AG20443 (cell line): Measurements from ENCODE around the gene RPN2.
"Not testable (repeated sequence)": the region's sequence is repeated elsewhere in the genome, so short reads cannot be mapped to it uniquely, and the experiment has no call there.

ENCODE experiments used
- DNase-seq: peaks from one replicate; pipeline ENCODE4 v3.0.0; 2012; ENCODE audit warnings: low spot score, mixed read lengths

The RPN2 gene

DNA sequence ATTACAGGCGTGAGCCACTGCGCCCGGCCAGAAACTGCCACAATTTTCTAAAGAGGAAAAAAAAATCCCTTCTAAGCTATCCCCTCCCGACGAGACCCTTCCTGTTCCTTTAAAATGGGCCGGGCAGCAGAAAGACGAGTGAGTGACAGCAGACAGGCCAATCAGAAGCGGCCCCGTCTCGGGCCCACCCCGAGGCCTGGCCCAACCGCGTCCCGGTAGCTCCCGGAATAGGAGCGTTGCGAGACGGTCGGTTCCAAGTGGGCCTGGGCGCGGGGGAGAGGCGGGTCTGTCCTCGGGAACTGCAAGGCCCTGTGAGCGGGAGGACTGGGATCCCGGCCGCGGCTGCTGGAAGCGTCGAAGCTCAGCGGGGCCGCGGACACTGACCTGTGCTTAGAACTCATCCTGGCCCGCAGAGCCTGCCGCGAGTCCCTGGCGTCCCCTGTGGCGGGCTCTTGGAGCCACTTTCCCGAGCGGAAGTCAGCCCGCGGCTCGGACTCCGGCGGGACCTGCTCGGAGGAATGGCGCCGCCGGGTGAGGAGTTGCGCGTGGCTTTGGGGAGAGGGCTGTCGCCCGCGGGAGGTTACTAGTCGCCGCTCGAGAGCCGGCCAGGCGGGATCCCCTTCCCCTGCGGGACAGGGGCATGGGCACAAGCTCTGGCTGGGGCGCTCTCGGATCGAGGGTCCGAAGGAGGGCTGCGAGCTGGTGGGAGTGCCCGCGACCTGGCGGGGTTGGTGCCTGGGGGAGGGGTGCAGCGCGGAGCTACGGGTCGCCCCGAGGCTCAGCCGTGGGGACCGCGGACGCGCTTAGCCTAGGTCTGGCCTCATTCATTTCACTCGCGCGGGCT, at the start of gene RPN2, which contains the start of gene MROH8:
RPN2 (plus strand) TSS at position 492 of the 844 bp plus-strand sequence; CDS start at position 519, 27 bp downstream.
MROH8 (minus strand) TSS at position 710 of the 844 bp plus-strand sequence.
- peak; percentile 97 for DNase-seq

DNA sequence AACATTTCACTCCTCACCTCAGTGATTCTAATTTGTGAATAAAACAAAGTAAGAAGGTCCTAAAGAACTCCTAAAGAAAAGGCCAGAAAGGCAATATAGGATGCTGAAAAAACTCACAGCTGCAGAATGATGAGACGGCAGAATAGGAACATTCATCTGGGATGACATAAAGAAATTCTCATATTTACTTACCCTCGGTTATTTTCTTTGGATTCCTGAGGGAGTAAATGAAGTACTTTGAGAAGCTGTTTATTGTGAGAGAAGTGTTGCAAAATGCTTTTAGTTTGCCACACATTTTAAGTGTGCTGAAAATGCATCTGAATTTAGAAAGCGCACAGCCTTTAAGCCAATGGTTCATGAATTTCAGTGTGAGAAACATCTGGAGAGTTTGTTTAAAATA, 47.6 kb upstream of the RPN2 start:
- DNase-seq = no peak

DNA sequence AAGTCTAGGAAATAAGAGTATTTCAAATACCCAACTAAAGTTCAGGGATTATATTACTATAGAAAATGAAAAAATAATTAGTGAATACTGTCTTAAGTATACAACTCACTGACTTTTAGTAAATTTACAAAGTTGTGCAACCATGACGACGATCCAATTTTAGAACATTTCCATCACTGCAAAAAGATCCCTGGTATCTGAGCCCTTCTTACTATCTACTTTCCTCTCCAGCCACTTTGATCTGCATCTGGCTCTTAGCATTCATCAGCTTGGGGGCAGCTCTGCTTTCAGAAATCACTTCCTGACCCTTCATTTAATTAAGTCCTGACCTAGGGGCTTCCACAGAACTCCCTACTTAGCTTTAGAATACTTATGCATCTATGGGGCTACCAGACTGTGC, 45.2 kb upstream of the RPN2 start:
- no peak for DNase-seq

DNA sequence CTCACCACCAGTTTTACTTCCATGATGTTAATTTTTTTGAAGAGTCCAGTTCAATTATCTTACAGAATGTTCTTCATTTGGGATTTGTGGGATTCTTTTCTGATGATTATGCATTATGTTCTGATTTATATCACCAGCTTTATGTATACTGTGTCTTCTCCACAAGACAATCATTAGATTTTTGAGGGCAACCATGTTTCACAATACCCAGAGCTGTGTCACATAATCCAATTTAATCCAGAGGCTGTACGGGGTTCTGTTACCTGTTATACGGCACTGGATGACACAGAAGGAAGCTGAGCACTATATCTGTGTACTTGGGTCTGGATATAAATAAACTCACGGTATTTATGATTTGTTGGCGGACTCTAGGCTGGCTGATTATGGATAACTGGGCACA, 41.6 kb upstream of the RPN2 start:
- no peak for DNase-seq

DNA sequence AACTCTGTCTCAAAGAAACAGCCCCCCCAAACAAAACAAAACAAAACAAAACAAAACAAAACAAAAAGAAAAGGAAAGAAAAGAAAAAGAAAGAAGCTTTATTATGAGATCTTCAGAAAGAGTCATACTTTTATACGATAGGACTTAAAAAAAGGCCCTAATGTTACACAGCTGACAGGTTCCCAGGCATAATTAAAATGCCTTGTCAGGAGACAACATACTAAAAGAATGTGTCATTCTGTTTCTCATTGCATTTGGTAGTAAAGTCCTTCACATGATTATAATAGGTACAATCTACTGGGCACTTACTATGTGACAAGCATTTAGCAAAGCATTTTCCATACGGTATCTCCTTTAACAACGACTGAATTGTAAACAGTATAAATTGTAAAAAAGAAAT, 36.4 kb upstream of the RPN2 start:
- DNase-seq = no peak

DNA sequence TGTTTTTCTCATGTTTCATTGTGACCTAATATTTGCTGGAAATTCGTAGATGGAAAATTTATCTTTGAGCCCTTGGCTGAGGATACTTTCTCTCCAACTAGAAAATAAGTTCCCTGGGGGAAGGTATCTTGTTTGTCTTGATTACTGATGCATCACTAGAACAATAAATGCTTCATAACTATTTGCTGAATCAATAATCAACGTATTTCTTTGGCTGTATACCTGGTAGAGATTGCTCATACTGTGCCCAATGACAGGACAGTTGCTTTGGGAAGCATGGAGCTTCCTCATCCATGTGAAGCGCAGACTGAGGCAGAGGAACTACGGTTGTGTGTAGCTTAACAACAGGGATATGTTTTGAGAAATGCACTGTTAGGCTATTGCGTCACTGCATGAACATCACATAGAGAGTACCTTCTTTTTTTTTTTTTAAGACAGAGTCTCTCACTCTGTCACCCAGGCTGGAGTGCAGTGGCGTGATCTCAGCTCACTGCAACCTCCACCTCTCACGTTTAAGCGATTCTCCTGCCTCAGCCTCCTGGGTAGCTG, 34.2 kb upstream of the RPN2 start:
- DNase-seq = no peak

DNA sequence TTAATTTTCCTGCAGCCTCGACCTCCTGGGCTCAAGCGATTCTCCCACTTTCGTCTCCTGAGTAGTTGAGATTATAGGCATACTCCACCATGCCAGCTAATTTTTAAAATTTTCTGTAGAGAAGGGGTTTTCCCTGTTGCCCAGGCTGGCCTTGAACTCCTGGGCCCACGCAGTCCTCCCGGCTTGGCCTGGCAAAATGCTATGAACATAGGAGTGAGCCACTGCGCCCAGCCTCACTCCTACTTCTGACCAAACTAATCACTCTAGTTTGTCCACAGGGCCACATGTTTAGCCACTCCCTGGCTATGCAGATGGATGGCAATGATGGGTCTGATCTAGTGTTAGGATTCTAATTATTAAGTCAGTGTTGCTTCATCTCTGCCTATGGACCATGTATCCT, 31.9 kb upstream of the RPN2 start:
- DNase-seq = no peak

DNA sequence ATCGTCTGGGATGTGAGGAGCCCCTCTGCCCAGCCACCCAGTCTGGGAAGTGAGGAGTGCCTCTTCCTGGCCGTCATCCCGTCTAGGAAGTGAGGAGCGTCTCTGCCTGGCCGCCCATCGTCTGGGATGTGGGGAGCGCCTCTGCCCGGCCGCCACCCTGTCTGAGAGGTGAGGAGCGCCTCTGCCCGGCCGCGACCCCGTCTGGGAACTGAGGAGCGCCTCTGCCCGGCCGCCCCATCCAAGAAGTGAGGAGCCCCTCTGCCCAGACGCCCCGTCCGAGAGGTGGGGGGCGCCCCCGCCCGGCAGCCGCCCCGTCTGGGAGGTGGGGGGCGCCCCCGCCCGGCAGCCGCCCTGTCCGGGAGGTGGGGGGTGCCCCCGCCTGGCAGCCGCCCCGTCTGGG, 28.3 kb upstream of the RPN2 start:
- not testable (repeated sequence) for DNase-seq

DNA sequence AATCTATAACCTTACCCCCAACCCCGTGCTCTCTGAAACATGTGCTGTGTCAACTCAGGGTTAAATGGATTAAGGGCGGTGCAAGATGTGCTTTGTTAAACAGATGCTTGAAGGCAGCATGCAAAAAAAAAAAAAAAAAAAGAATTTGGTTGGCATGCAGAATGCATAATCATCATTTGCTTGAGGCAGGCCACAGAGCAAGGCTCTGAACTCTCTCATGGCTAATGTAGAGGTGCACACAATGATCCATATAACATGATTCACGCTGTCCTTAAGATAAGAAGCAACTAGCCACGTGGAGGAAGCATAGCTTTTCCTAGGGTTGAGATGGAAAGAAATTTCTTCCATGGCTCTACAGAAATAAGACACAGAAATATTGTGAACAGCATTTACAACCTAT, 27.6 kb upstream of the RPN2 start:
- no peak for DNase-seq

DNA sequence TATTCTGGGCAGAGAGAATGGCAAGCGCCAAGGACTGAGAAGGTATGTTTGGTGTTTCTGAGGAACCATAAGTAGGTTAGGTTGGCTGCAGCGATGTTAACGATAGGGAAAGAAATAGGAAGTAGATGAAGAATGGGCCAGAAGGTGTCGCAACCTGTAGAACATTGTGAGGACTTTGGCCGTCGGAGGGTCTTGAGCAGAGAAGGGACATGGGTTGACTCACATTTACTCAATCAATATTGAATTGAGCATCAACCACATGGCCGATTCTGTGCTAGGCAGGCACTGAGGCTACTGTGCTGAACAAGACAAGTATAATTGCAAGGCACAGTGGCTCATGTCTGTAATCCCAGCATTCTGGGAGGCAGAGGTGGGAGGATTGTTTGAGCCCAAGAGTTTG, 26.8 kb upstream of the RPN2 start:
- no peak for DNase-seq

DNA sequence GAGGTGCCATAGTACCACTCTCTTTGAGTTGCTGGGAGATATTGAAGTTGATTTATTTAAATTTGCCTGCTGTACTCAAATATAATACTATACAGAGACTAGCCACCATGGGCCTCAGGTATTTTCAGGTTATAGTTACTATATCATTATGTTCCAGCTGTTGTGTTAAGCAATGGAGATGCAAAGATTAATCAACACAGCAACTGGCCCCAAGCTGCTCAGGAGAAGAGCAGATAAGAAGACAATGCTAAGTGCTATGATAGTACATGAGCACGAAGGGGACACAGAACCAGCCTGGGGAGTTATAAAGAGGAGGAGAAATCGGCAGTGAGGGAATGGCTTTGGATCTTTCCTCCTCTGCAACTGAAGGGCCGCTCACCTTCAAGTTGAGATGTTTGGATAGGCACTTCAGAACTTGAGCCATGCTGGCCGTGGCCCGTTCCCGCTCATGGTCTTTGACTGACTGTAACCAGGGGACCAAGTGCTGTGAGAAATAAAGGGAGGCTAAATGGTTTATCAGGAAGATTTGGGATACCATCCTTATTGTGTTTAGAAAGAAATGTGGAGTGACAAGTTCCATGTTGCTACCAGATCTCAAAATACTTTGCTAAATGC, 24.3 kb upstream of the RPN2 start:
- DNase-seq = no peak

DNA sequence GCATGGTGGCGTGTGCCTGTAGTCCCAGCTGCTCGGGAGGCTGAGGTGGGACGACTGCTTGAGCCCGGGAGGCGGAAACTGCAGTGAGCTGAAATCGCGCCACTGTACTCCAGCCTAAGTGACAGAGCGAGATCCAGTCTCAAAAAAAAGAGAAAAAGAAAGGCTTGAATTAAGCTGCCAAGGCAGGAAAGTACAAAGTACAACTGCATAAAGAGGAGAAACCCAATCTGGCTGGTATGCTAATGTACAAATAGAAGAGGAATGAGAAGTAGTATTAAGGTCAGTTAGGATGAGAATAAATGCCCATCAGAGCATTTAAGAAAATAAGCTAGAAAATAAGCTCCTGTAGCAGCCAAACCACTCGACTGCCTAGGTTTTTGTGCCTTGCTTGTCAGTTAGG, 23.1 kb upstream of the RPN2 start:
- DNase-seq = no peak

DNA sequence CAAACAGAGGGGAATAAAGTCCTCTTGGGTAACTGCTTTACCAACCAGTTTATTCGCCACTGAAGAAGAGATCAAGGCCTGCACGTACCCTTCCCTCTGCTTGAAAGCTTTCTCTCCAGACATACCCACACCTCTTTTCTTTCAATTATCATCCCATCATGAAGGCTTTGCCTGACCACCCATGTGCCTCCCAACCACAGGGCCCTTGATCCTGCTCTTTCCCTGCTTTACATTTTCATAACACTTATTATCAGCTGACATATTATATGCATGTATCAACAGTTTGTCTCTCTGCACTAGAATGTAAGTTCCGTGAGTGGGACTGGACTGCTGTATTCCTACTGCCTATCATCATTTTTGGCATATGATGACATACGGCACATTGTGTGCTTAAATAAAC, 20.9 kb upstream of the RPN2 start:
- DNase-seq = no peak

DNA sequence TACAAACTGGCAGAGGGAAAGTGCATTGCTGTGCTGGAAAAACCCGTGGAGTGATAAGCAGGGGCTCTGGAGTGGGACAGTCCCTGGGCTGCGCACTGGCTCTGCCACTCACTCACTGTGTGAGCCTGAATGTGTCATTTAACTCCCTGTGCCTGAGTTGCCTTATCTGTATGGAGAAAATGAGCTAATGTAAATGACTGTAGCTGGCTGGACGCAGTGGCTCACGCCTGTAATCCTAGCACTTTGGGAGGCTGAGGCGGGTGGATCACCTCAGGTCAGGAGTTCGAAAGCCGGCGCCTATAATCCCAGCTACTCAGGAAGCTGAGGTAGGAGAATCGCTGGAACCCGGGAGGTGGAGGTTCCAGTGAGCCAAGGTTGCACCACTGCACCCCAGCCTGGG, 18.4 kb upstream of the RPN2 start:
- DNase-seq = no peak

DNA sequence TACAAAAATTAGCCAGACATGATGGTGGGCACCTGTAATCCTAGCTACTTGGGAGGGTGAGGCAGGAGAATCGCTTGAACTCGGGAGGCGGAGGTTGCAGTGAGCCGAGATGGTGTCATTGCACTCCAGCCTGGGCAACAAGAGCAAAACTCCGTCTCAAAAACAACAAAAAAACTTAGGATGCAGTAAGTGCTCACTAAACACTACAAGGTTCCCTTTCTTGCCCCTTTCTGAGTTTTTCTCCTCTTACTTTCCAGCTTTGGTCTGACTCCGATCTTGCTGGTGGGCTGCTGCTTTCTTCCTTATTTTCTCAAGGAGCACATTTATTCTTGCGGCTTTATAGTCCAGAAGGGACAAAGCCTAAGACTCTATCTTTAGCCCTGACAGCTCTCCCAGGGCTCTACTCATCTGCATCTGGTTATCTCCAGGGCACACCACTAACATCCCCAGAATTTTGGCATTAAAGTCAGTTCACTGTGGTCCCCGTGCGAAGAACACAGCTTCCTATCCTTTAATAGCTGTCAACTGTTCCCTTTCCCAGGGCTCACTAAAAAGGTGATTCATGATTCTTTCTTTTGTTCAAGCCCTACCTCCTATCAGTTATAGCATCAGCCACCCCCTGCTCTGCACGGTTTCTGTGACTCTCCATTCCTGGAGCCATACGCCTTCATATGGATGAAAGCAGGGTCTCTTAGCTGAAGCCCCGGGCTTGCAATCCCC, 17.1 kb upstream of the RPN2 start:
- peak; percentile 31 for DNase-seq

DNA sequence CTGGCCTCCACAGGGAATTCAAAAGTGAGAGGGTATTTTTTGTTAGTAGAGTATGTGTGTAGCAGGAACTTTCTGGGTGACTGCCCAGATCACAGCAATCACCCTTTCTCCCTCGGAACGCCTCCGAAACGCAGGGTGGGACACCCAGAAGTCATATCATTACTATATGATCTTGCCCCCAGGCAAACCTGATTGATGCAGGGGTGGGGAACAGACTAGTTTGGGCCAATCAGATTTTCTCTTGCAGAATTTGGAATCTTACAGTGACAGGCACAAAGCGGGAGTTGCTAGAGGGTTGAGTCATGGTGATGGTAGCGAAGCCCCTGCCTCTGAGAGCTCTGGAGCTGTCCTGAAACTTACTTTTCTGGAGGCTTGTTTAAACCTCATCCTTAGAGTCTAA, 16.5 kb upstream of the RPN2 start:
- DNase-seq = no peak

DNA sequence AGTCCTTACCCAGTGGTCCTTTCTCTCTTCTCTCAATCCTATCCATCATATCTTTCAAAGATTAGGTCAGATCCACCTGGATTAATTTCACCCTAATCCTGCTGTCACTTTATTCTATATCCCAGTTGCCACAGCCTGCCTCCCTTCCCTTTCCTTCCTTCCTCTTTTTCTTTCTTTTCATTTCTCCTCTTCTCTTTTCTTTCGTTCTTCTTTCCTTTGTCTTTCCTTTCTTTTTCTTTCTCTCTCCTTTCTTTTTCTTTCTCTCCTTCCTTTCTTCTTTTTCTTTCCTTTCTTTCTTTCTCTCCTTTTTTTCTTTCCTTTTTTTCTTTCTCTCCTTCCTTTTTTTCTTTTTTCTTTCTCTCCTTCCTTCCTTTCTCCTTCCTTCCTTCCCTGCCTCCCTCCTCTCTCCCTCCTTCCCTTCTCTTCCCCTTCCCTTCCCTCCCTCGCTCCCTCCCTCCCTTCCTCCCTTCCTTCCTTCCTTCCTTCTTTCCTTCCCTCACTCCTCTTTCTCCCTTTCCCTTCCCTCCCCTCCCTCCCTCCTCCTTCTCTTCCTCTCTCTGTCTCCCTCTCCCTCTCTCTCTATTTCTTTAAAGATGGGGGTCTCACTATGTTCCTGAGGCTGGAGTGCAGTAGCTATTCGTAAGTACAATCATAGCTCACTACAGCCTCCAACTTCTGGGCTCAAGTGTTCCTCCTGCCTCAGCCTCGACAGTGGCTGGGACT, 15.1 kb upstream of the RPN2 start:
- no peak for DNase-seq

DNA sequence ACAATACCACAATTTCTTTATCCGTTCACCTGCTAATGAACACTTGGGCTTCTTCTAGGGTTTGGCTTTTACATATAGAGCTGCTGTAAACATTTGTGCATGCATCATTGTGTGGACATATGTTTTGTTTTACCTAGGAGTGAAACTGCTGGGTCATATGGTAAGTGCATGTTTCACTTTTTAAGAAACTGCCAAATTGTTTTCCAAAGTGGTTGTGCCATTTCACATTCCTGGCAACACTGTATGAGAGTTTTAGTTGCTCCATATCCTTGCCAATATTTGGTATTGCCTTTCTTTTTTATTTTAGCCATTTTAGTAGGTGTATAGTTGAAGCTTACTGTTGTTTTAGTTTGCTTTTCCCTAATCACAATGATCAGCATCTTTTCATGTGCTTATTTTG, 14.1 kb upstream of the RPN2 start:
- DNase-seq = no peak

DNA sequence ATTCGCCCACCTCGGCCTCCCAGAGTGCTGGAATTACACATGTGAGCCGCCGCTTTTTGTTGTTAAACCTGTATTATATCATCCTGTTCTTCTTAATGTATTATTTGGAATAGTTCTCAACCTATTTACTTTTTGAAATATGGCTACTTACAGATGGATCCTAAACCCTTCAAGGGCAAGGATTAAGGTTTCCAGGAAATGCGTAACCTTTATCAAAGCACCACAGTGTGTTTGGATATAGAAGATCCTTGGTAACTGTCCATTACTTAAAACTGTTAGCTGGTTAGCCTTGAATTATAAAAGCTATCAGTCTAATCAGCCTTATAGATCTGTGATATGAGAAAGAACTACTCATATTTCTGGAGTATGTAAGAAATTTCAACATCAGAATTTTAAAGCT, 12.3 kb upstream of the RPN2 start:
- DNase-seq = no peak

DNA sequence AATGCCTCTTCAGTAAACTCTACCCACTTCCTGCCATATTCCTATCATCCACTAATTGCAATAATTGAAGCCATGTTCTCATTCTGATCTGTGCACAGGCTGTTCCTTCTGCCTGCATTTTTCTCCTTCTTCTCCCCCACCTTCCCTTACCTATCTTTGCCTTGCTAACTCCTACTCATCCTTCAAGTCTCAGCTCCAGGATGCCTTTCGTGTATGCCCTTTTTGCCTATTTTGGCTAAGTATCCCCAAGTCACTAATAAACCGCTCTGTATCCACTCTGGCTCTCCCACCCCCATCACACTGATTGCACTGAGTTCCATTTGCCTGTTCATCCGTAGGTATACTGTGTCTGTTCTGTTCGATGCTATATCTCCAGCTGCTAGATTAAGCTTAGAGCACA, 6.3 kb upstream of the RPN2 start:
- DNase-seq = no peak

DNA sequence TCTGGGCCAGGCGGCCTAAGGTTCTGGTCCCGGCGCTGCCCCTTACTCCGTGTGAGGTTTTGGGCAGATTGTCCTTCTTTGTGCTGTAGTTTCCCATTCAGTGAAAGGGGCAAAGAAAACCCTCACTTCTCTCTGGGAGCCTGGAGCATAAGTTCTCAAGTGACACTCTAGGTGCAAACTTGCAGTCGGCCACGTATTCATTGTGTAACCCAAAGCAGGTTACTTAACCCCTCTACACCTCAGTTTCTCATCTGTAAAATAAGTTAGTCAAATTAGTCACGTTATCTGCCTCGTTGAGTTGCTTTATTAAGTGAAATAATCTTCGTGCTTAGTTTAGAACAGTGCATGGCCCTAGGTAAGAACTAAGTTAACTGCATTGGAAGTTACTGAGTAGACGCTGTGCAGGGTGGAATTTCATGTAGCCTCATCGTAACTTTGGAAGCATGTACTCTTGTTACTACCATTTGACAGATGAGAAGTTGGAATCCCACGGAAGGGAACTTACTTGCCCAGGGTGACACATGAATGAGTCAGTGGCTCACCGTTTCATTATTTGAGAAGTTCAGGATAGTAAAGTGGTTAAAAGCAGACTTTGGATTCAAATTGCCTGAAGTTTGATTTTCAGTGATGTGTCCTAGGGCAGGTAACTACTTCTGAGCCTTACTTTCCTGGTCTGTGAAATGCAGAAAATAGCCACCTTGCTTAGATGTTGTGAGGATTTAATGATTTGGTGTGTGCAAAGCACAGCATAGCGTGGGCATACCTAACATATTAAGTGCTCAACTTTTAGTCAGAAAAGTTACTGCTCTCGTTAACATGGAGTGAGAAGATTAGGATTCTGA, 774 bp downstream of the RPN2 start:
- peak; percentile 24 for DNase-seq
